T-helper 1 cell (primary cell): ENCODE results near the gene RIPOR2.

Source experiments
- DNase-seq, 5 donors: peaks; one replicate each; pipeline ENCODE4 v3.0.0-alpha.2; 2012 to 2020
- total RNA-seq, 4 donors: gene quantifications; one replicate each; lab custom pipeline; 2026; lab: John Stamatoyannopoulos, UW

The RIPOR2 gene
- 480 to 887 (median 815) reads per million in 4 donors for total RNA-seq

DNA sequence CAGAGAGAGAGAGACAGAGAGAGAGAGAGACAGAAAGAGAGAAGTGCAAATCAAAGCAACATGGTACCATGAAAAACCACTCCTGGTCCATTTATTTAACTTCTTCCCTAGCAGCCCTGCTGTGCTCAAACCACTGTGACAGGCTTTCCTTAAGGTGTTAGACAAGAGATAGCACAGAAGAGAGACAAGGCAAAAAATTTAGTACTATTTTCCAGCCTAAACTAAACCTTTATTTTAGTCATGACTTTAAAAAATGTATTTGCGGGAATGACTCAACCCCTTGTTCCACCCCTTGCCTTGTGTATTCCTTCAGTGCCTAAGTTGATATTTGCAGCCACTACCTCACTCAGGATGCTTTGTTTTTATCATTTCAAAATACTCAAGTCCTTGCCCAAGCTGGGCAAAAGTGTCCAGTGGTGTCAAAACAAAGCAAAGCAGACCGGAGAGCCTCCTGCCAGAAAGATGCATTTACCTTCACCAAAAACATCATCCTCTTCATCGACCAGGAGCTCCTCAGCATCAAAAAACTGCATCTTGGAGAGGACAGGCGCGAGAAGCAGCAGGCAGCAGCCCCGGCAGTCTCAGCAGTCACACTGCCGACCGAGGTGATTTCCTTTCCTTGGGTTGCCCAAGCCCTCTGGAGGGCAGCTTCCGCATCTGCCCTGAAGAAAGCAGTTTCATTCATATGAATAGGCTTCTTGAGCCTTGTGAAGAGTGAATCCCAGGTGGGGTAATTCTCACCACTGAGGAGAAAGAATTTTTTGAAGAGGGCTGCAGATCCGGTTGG, at the start of gene RIPOR2:
RIPOR2 (minus strand) TSS at position 595 of the 787 bp plus-strand sequence; CDS start at position 533, 62 bp downstream.
- peak; percentile 49 to 88 (median 66) for DNase-seq

DNA sequence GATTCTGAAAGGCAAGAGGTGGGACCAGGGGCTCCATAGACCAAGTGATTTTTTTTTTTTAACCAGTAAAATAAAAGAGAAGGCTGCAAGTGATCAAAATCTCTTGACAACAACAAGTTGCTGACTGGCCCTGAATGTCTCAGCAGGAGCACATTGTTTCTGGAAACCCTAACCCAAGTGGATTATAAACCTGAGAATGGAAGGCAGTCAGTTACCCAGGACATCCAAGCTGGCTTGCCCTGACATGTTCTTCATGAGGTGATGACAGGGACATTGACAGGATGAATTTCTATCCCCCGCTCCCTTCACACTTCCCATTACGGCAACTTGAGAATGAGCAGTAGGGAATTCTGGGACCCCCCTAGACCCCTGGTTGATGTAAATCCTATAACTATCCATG, 49.6 kb upstream of the RIPOR2 start:
- DNase-seq = no peak

DNA sequence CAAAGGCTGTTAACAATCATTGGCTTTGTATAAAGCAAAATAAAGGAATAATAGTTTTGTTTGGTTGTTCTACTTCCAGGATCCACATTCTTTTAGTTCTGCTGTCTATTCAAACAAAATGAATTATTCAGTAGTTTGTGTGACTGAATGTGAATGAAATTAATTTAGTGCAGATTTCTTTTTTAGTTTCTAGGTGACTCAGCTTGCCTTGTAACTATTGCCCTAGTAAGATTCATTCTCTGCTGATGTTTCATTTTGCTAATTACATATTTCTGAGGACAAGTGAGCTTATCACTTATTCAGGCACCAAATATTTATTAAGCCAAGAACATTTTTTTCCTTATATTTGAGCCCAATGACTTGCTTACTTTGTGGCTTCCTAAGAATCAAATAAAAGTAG, 46.5 kb upstream of the RIPOR2 start:
- no peak for DNase-seq

- DNase-seq = no peak
These were observed 45.6 kb upstream of the RIPOR2 start for GRCh38 chr6:24981386-24981760.

DNA sequence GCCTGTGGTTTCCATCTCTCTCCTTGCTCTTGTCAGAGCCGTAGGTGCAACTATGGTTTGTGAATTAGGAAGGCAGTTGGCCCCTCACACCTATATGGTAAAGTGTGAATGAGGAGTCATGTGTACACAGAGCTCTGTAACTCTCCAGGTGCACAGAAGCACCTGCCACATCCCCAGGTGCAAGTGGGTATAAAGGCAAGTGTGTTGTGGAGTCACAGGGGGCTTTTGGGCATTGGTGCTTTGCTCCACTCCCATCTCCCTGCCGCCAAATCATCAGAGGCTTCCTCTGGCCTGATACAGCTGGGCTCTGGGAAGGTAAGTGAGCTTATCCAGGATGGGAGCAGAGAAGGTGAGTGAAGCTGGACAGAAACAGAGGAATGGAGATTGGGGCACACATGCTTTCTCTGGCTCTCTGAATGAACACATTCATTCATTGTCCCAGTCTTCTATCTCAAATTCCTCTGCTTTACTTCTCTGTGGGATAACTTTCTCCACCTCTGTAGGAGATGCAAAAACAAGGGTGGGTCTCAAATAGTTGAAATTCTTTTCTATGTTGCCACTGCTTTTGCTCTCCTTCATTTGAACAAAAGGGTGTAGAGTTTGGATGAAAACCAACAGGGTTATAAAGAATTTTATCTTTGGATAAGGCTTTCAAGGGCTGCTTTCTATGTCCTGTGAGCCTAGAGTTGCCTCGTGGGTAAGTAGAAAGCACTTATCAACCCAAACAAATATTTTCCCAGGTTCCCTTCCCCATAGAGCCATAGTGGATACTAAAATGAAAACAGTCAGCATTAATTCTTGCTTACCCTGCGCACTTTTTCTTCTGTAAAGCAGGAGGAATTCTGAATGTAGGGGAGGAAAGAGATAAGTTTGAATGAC, 45.0 kb upstream of the RIPOR2 start:
- DNase-seq = no peak

DNA sequence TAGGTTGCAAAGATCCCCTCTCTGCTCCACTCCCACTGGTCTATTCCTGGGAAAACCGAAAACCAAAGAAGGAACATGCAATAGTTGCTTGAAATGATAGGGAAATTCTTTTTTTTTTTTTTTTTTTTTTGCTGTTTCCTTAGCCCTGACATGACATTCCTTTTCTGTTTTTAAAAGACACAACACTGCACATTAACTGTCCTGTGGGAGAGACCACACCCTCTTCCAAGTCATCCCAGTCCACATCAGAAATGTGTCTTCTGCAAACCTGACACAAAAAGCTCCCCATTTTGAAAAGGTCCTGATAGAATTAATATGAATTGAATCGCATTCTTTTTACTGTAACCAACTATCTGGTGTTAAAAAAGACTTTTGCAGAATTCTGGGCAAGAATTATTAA, 43.4 kb upstream of the RIPOR2 start:
- no peak for DNase-seq

GRCh38 chr6:24974182-24975171, 38.7 kb upstream of the RIPOR2 start:
- DNase-seq = peak in 2 of 5 donors; percentile 14 to 80

GRCh38 chr6:24972311-24972958, 36.7 kb upstream of the RIPOR2 start:
- DNase-seq = no peak

- no peak for DNase-seq
These were observed 35.3 kb upstream of the RIPOR2 start for GRCh38 chr6:24971067-24971466.

GRCh38 chr6:24969343-24969860, 33.6 kb upstream of the RIPOR2 start:
- DNase-seq = no peak

- no peak for DNase-seq
These were observed 33.0 kb upstream of the RIPOR2 start for GRCh38 chr6:24968783-24969182.

DNA sequence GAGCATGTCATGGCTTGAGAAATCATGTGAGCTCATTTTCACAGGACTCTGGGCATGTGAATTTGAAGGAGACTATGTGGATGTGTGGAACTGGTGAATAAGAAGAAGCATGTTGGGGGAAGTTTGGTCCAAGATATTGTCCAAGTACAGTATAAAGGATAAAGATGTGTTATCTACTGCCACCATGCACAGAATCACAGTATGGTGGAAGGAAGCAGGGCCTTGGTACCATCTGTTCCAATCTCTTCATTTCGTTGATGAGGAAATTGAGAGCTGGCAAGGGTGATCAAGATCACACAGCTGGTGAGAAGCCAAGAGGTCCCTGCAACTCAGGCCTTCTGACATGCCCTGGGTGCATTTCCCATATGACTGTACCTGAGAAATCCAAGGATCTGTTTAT, 31.5 kb upstream of the RIPOR2 start:
- no peak for DNase-seq

DNA sequence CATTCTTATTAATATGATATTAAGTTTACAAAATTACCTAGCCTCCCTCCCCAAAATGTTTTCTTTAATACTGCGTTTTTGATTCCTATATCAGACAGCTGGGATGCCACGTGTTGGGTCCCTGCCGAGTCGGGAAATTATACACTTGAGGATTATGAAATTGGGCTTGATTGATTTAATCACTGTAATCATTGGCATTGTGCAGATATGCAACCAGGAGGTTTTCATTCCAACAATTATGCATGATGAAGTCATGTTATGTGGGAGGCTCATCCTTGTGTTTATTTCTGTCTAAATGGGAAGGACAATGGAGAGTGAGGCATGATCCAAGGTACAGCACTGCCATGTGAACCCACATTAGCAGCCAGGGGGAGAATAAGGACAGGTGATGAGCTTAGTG, 30.6 kb upstream of the RIPOR2 start:
- DNase-seq = no peak

- DNase-seq = no peak
These were observed 28.3 kb upstream of the RIPOR2 start for GRCh38 chr6:24963887-24964570.

DNA sequence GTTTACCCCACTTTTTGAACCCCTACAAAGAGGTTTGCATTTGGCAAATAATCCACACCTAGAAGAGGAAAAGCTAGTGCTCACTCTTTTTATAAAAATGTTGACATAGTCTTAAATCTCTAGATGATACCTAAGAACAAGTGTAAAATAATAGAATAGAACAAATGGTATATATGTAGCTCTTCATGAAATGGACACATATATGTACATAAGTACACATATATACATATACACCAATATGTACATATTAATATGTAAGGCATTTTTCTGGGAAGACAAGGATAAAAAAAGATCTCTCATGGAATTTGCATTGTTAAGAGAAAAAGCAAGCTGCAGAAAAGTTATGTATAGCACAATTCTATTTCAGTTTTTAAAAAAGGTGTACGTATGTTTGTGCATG, 27.6 kb upstream of the RIPOR2 start:
- DNase-seq = no peak

DNA sequence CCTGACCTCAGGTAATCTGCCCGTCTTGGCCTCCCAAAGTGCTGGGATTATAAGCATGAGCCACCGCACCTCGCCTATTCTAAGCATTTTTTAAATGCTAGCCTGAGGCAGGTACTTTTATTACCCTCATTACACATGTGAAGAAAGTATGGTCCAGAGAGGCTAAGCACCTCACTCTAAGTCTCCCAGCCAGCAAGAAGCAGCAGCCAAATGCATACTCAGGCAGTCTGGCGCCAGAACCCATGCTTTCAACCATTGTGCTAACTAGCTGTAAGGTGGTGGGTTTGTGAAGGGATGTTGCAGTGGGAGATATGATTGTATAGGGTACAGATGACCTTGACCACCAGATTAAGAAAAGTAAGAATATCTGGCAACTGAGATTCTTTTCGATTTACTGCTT, 26.1 kb upstream of the RIPOR2 start:
- DNase-seq = no peak

- DNase-seq = no peak
These were observed 25.3 kb upstream of the RIPOR2 start for GRCh38 chr6:24960991-24961475.

DNA sequence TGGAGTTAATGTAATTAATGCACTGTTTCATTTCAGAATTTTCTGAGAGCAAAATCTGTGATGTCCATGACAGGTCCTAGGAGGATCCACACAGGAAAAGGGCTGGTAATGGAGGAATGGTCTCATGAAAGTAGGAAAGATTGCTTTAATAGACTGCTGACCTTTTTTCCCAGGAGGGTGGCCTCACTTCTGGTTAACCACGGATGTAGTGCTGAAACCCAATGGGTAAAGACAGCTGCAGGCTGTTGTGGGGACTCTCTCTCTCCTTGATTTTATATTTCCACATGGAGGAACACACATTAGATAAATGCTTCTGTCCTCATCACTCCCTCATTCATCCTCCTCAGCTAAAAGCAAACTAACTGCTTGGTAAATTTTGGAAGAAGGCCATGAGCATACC, 23.6 kb upstream of the RIPOR2 start:
- no peak for DNase-seq

- DNase-seq = no peak
These were observed 21.4 kb upstream of the RIPOR2 start for GRCh38 chr6:24957199-24957598.

- no peak for DNase-seq
These were observed 18.0 kb upstream of the RIPOR2 start for GRCh38 chr6:24953726-24954125.

DNA sequence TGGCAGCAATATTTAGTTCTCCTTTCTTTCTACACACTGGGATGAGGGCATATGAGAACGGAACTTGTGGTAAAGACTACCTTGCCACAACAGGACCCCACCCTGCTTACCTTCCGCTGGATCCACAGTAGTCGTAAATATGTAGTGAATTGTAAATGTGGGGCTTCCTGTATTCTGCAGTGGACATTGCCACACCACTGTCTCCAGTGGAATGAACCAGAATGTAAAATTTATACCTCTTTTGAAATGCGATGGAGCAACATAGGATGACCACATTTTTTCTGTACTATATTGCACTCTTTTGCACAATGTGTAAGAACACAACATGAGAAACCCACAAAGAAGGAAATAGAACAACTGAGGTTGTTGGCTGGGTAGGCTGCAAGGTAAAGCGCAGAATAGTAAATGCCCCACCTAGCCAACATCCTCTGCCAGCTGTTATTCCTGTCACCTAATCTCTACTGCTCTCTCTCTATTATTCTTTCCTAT, 16.1 kb upstream of the RIPOR2 start:
- DNase-seq = peak in 3 of 5 donors; percentile 28 to 89 (median 39)
